ENCODE data around the gene MADD. TPM values are rescaled to one million over a fixed set of nuclear protein-coding genes. Genes with fewer than 3 reads are reported as not detected.
A peak's percentile ranks its signal among the peaks of the same experiment; 100 is the strongest.

Gene MADD
- total and polyA plus RNA-seq, 5 experiments from 2014 or later = 15.2 to 127 (median 22.1) TPM

DNA sequence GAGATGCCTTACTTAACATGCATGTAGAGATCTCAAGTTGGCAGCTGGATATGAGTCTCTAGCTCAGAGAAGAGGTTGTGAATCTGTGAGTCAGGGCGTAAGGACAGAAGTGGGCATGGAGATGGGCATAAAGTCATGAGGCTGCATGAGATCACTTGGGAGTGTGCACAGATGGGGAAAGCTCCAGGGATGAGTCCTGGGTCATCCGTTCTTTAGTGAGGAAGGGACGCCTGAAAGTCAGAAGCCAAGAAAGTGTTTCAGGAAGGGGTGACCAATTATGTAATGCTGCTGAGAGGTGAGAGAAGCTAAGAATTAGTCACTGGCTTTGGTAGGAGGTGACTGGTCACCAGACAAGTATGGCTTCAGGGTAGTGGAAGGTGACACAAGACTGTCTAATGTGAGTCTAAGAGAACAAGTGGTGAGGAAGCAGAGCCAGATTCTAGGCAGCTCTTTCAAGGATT, 28.1 kb upstream of the MADD start:
- Mint-ChIP-seq H3K27ac (peak overlapping the region in 2 of 10 donors; percentile 61 to 73), H3K4me1 (peaks cover 1 to 6% (median 3%) of the 10 kb centered on the region in 4 donors), H3K27me3 (no peaks in the 10 kb centered on the region), H3K36me3 (peaks cover 7 to 78% (median 12%) of the 10 kb centered on the region in 3 donors), H3K4me3 (no peak overlapping the region), H3K9me3 (no peaks in the 10 kb centered on the region)
- no peak for DNase-seq
- POLR2A ChIA-PET = interaction anchor here (0.6 to 1.6 kb wide), 3 partner anchors 14 to 27 kb away, joined by 3 to 7 read pairs (median 3); partner anchors contain the start of genes DDB2 and NR1H3
- ATAC-seq = no peak

DNA sequence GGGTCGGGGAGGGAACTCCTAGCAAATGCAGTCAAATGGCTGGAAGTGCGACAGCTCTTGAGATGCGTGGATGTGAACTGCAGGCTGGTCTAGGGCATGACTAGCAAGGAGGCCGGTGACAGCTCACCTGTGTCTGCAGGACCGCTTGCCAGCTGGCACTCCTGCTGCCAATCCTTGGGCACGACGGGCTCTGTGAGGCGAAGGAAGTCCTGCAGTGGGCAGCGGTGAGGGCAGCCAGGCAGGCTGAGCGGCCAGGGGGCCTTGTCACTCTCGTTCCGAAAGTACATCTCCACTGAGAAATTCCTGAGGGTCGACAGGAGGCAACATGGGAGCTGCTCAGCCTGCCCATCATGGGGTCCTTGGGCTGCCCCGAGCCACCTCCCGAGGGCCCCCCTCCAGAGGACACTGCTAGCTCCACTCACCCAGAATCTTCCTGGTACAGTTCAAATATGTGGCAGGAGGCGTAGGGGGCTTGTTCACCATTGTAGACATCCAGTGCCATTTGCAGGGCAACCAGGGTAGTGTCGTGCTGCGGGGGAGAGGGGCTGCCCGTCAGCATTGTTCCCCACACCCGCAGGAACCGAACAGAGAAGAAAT, 27.2 kb upstream of the MADD start:
- no peaks in the 10 kb centered on the region for H3K27me3 Mint-ChIP-seq
- H3K27ac Mint-ChIP-seq = peak overlapping the region in 3 of 10 donors; percentile 8 to 34 (median 11)
- no peaks in the 10 kb centered on the region for H3K9me3 Mint-ChIP-seq
- no peak for DNase-seq
- H3K4me1 Mint-ChIP-seq = peaks cover 0 to 11% (median 11%) of the 10 kb centered on the region in 4 donors
- H3K36me3 Mint-ChIP-seq = peaks cover 7 to 76% (median 10%) of the 10 kb centered on the region in 3 donors
- ATAC-seq = no peak
- no peak overlapping the region for H3K4me3 Mint-ChIP-seq
- POLR2A ChIA-PET = interaction anchor here (1.0 to 1.6 kb wide), 4 partner anchors 8 to 28 kb away, joined by 3 to 7 read pairs (median 3); partner anchors contain the start of genes DDB2 and NR1H3

DNA sequence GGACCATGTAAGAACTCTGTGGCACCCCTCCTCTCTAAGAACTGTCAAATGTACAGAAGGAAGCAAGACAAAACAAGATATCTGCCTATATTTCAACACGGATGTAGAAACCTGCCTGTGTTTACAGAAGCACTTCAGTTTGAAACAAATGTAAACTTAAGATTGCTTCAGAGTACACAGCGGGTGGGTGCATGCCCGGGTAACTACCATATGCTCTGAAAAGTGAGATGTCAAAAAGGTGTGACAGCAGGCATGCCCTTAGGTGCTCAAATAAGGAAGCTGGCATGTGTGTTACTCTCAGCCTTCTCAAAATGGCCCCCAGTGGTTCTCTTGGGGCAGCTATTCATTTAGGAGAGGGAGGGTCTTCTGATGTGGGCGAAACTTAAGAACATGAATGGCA, 26.5 kb upstream of the MADD start:
- Mint-ChIP-seq H3K4me3 (no peak overlapping the region), H3K27me3 (no peaks in the 10 kb centered on the region), H3K9me3 (no peaks in the 10 kb centered on the region), H3K36me3 (peaks cover 7 to 71% (median 9%) of the 10 kb centered on the region in 3 donors), H3K27ac (peak overlapping the region in 3 of 10 donors; percentile 14 to 79 (median 50)), H3K4me1 (peaks cover 4 to 19% (median 19%) of the 10 kb centered on the region in 4 donors)
- DNase-seq = no peak
- POLR2A ChIA-PET = interaction anchor here (1.2 kb wide), 2 partner anchors 9 to 28 kb away, joined by 3 read pairs; partner anchors contain the start of gene DDB2
- no peak for ATAC-seq

DNA sequence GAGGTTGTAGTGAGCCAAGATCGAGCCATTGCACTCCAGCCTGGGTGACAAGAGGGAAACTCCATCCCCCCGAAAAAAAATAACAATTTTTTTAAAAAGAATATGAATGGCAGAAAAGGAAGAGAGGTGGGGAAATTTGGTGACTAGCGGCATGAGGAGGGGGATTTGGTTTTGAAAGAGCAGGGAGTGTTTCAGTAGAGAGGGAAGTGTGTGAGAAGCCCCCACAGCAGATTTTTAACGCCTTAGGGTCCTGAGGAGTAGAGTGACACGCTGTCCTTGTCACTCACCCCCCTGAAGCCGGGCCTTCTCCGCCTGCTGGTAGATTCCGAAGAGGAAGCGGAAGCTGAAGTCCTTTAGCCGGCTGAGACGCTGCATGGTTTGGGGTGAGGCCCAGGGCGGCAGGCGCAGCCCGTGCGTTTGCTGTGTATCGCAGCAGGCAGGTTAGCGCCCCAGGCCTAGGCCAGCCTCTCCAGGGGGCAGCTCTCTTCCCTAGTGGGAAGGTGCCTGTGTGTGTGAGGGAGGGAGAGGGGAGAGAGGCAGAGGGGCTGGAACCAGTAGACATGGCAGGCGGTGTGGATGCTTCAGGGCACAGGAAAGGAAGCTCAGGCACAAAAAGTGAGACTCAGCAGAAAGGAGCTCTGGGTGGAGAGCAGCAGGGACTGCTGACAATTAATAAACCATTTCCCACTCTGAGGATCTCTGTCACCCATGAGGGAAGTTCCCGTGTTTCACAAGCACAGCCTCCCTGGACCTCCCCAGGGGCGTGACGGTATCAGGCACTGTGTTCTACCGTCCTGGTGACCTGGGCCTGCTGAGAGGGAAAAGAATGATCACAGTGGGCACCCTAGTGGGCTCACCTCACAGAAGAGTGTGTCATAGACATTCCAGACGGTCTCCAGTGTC, 25.2 kb upstream of the MADD start:
- H3K4me1 Mint-ChIP-seq = peaks cover 5 to 29% (median 24%) of the 10 kb centered on the region in 4 donors
- H3K4me3 Mint-ChIP-seq = no peak overlapping the region
- H3K9me3 Mint-ChIP-seq = no peaks in the 10 kb centered on the region
- no peaks in the 10 kb centered on the region for H3K27me3 Mint-ChIP-seq
- POLR2A ChIA-PET = no interaction called here
- no peak overlapping the region for H3K27ac Mint-ChIP-seq
- DNase-seq (no peak), ATAC-seq (no peak)
- peaks cover 7 to 60% (median 9%) of the 10 kb centered on the region in 3 donors for H3K36me3 Mint-ChIP-seq

DNA sequence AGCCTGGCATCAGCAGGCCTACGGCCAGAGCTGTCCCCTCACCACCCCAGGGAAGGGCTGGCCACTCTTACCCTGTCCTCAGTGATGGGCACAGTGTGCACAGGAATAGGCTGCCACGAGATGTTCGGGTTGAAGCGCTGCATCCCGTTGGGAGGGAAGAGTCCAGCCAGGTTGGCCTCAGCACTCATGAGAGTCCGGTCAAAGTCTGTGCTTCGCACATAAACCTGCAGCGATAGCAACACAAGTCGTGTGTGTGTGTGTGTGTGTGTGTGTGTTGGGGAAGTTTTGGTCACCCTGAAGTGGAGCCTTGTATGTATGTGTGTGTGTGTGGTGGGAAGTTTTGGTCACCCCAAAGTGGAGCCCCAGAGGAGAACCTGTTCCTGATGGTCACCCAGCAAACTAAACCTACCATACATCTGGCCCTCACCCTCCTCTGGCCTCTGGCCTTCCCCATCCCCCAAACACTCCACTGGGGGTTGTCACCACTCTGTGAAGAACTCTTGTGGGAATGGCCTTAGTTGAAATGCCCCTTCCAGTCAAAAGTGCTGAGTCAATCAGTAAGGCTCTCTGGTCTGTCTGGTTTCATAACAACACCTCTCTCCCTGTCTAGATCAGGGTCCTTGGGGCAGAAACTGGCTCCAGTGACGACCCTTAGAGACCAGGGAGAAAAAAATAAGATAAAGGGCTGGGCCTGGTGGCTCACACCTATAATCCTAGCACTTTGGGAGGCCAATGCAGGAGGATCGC, 24.1 kb upstream of the MADD start:
- Mint-ChIP-seq H3K27me3 (no peaks in the 10 kb centered on the region), H3K9me3 (no peaks in the 10 kb centered on the region), H3K27ac (no peak overlapping the region), H3K4me1 (peaks cover 5 to 30% (median 24%) of the 10 kb centered on the region in 4 donors), H3K4me3 (no peak overlapping the region), H3K36me3 (peaks cover 5 to 50% (median 7%) of the 10 kb centered on the region in 3 donors)
- DNase-seq (no peak), ATAC-seq (no peak)
- POLR2A ChIA-PET = interaction anchor here (4.8 kb wide), 1 partner anchor 11 kb away, joined by 62 read pairs; no protein-coding TSS in a partner anchor

DNA sequence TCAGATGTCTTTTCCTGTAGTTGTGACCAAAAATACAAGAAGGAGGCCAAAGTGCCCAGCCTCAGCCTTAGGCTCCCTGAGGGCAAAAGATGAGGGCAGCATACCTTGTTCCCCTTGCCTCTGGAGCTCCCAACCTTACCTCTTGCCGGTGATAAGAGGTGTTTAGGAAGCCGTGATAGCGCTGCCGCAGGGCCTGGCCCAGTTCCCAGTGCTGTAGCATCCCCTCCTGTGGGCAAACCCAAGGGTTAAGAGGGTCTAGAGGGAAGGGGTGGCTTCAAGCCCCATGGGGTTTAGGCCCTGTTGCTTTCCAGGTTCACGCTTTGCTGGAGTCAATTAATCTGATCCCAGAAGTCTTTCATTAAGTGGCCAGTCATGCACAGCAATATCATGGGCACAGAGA, 22.4 kb upstream of the MADD start:
- Mint-ChIP-seq H3K27ac (peak overlapping the region in 4 of 10 donors; percentile 10 to 100 (median 65)), H3K9me3 (no peaks in the 10 kb centered on the region), H3K4me1 (peaks cover 5 to 28% (median 24%) of the 10 kb centered on the region in 4 donors), H3K4me3 (peak overlapping the region; percentile 98 to 100 (median 99)), H3K36me3 (peaks cover 0 to 33% (median 0%) of the 10 kb centered on the region in 3 donors), H3K27me3 (no peaks in the 10 kb centered on the region)
- ATAC-seq (no peak), DNase-seq (no peak)
- POLR2A ChIA-PET = interaction anchor here (1.0 to 4.8 kb wide), 10 partner anchors 8 to 329 kb away, joined by 3 to 64 read pairs (median 12); partner anchors contain the start of genes ARFGAP2, DDB2, MADD and SLC39A13

DNA sequence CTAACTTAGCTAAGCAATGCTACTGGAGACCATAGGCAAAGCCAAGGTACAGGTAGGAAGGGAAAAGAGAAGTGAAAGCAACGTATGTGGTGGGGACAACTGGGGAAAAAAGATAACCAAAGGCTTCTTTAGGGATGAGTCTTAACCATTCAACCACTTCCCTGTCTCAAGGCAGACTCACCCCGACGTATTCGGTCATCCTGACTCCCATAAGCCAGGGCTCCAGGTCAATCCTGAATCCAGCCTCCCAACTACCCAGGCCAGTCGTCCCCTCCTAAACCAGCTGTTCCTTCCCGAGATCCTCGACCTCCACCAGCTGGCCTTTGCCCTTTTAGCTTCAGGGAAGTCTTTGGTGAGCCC, 21.6 kb upstream of the MADD start:
- ATAC-seq = peak in 1 of 2 donors; percentile 30
- Mint-ChIP-seq H3K36me3 (peaks cover 0 to 27% (median 0%) of the 10 kb centered on the region in 3 donors), H3K27ac (peak overlapping the region; percentile 93 to 100 (median 99)), H3K4me3 (peak overlapping the region; percentile 98 to 100 (median 99)), H3K9me3 (no peaks in the 10 kb centered on the region), H3K4me1 (peaks cover 5 to 28% (median 24%) of the 10 kb centered on the region in 4 donors), H3K27me3 (no peaks in the 10 kb centered on the region)
- POLR2A ChIA-PET = interaction anchor here (0.5 to 4.8 kb wide), 20 partner anchors 9 to 548 kb away, joined by 3 to 64 read pairs (median 6); partner anchors contain the start of genes ARFGAP2, ARHGAP1, DDB2 and MADD
- no peak for DNase-seq

DNA sequence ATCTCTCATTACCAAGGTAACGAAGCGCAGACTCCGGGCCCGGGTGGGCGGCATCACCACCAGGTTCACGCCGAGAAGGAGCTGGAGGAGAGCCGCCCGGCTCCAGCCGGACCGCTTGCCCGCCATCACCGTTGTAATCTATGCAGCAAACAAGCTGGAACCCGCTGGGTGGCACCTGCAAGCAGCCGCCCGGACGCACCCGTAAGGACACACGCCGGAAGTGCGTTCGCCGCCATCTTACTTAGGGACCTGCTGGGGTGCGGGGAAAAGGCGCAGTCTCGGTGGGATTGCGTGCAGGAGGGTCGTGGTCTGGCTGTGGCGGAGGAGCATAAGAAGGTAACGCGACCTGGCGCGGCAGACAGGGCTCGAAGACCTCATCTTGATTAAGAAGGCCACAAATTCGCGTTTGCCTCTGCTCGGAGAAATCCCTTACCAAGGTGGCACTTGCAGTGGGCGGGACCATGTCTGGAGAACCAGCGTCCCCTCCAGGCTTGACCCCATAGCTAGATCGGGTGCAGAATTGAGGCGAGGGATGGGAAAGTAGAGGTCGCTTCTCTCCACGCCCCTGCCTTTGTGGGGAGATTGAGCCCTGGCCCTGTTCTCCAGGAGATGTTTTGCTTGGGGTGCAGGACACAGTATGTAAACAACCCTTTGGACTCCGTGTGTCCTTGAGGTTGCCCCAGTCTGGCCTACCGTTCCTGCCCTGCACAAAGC, 21.1 kb upstream of the MADD start, which contains the start of gene ACP2:
ACP2 (minus strand) TSS at position 151 of the 714 bp plus-strand sequence; CDS start at position 126, 25 bp downstream.
- peak; percentile 74 to 95 (median 84) for DNase-seq
- peak within 1 kb of the TSS; percentile 98 to 100 (median 99) for H3K4me3 Mint-ChIP-seq
- no peaks in the 10 kb centered on the region for H3K27me3 Mint-ChIP-seq
- peaks cover 5 to 28% (median 24%) of the 10 kb centered on the region in 4 donors for H3K4me1 Mint-ChIP-seq
- H3K9me3 Mint-ChIP-seq = no peaks in the 10 kb centered on the region
- POLR2A ChIA-PET = interaction anchor here (0.5 to 4.8 kb wide), 21 partner anchors 9 to 548 kb away, joined by 3 to 64 read pairs (median 5); partner anchors contain the start of genes ARFGAP2, ARHGAP1, DDB2 and MADD
- peak; percentile 97 for ATAC-seq
- H3K27ac Mint-ChIP-seq = peak within 1 kb of the TSS; percentile 93 to 100 (median 99)
- peaks cover 0 to 22% (median 0%) of the 10 kb centered on the region in 3 donors for H3K36me3 Mint-ChIP-seq

DNA sequence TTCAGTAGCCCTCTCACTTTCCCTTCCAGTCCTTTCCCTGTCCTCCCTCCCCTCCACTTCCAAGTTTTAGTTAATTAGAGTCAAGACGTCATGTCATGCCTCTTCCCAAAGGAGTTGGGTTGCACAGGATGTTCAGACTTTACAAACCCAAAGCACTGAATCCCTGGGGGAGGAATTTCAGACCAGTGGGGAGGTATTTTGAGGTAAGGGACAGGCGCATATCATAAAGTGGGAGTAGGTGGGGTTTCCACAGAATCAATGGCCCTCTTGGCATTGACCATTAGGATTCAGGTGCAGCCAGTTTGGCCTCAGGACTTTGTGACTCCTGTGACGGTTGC, 20.6 kb upstream of the MADD start:
- Mint-ChIP-seq H3K27ac (peak overlapping the region; percentile 93 to 100 (median 99)), H3K4me3 (peak overlapping the region; percentile 98 to 100 (median 99)), H3K4me1 (peaks cover 5 to 28% (median 25%) of the 10 kb centered on the region in 4 donors), H3K27me3 (no peaks in the 10 kb centered on the region), H3K36me3 (peaks cover 0 to 17% (median 0%) of the 10 kb centered on the region in 3 donors), H3K9me3 (no peaks in the 10 kb centered on the region)
- ATAC-seq (no peak), DNase-seq (no peak)
- POLR2A ChIA-PET = interaction anchor here (0.7 to 4.8 kb wide), 11 partner anchors 10 to 549 kb away, joined by 3 to 64 read pairs (median 15); partner anchors contain the start of genes ARFGAP2, ARHGAP1, DDB2 and MADD

DNA sequence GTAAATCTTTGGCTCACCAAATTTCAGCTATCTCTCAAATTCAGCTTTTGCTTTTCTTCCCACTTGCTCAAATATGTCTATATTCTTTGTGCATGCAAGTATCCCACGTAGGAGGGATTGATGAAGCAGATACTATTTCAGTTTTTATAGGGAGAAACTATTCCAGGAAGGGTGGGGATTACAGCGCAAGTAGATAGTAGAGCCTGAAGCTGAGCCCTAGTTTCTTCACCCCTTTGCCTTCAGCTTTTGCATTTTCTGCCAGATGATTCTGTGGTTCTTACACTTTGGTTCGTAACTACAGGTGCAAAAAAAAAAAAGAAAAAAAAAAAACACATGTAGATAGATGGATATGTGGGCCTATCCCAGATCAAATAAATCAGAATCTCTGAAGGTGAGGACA, 18.2 kb upstream of the MADD start:
- ATAC-seq = no peak

DNA sequence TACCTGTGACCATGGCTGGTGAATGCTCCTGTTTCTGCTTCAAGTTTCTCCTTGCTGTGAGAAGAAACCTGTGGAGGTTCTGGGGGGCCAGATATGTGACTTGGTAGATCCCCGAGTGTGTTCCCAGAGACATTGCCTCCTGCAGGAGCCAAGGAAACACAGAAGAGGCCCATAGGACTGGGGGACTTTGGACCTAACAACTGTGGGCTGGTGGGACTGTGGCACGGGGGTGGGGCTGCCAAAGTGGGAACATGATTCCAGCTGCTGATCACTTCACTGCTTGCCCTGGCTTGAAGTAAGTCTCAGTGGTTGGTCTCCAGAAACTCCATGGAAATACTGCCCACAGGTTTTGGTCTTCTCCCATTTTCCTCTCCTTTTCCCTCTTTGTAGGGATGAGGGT, 16.3 kb upstream of the MADD start:
- Mint-ChIP-seq H3K36me3 (peaks cover 0 to 3% (median 0%) of the 10 kb centered on the region in 3 donors), H3K4me1 (peaks cover 7 to 22% (median 17%) of the 10 kb centered on the region in 4 donors), H3K27me3 (no peaks in the 10 kb centered on the region), H3K9me3 (no peaks in the 10 kb centered on the region), H3K27ac (peak overlapping the region in 3 of 10 donors; percentile 20 to 75 (median 47)), H3K4me3 (no peak overlapping the region)
- POLR2A ChIA-PET = no interaction called here
- DNase-seq (no peak), ATAC-seq (no peak)

More for the DNA sequence above, 18.2 kb upstream of the MADD start:
- Mint-ChIP-seq H3K27me3 (no peaks in the 10 kb centered on the region), H3K27ac (peak overlapping the region in 2 of 10 donors; percentile 10 to 51), H3K4me3 (peak overlapping the region in 1 of 10 donors; percentile 15), H3K9me3 (no peaks in the 10 kb centered on the region), H3K4me1 (peaks cover 10 to 34% (median 31%) of the 10 kb centered on the region in 4 donors), H3K36me3 (peaks cover 0 to 3% (median 0%) of the 10 kb centered on the region in 3 donors)
- DNase-seq = no peak
- POLR2A ChIA-PET = interaction anchor here (0.6 to 1.5 kb wide), 3 partner anchors 13 to 551 kb away, joined by 3 to 4 read pairs (median 3); partner anchors contain the start of genes ARHGAP1 and ZNF408

All from naive thymus-derived CD8-positive, alpha-beta T cell (primary cell).